GM21360 (cell line): Measurements from ENCODE around the gene APLP2.
A peak's percentile ranks its signal among the peaks of the same experiment; 100 is the strongest.
"Not testable (repeated sequence)": the region's sequence is repeated elsewhere in the genome, so short reads cannot be mapped to it uniquely, and the experiment has no call there.

Experiments used
- ATAC-seq: cut with Tn5 transposase; IDR thresholded peaks from one replicate; pipeline ENCODE4 v1.9.1; 2021; ENCODE audit warnings: mild to moderate bottlenecking, moderate library complexity; ENCODE audit not compliant: unreplicated experiment

Gene APLP2

GRCh38 chr11:130165601-130166456 is 96.1 kb downstream of the APLP2 start:
- ATAC-seq = no peak

DNA sequence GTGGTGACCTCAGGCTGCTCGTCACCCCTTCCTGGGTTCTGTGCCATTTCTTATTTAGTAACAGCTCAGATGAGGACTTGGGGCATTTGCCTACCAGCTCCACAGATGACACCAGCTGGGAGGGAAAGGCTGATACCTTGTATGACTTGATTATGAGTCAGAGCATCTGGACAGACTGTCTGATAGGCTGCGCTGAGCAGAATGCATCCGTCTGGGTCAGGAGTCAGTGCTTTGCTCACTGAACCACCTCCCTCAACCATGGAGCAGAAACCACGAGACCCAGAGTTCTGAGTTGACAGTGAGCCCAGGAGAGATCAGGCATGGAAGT is 96.7 kb downstream of the APLP2 start:
- ATAC-seq = peak; percentile 90

GRCh38 chr11:130167146-130167545 is 97.5 kb downstream of the APLP2 start:
- no peak for ATAC-seq

DNA sequence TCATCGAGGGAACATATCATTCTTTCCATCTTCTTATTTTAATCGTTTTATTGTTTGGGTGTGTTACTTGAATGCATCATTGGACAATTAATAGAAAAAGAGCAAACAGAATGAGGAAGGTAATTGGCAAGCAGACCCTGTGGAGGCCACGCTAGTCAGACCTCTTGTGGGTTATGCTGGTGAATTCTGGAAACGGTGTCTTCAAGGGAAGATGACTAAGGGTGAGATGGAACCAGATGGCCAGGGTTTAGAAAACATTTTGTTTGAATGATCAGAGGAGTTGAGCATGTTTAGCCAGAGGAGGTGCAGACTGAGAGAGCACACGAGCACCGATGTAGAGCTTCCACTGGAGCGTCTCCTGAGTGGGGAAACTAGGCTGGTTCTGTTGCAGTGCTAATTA is 98.4 kb downstream of the APLP2 start:
- ATAC-seq = no peak

- no peak for ATAC-seq
These were observed 100.7 kb downstream of the APLP2 start for GRCh38 chr11:130170345-130170744.

GRCh38 chr11:130171534-130171933 is 101.8 kb downstream of the APLP2 start:
- ATAC-seq = no peak

DNA sequence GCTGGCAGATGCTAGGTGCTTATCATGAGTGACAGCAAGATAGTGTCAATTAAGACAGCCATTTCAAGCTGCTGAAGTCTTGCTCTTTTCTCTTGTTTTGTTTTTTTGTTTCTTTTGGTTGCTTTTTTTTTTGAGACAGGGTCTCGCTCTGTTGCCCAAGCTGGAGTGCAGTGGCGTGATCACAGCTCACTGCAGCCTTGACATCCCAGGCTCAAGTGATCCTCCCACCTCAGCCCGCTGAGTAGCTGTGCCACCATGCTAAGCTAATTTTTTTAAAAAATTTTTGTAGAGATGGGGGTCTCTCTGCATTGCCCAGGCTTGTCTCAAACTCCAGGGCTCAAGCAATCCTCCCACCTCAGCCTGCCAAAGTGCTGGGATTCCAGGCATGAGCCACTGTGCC is 102.3 kb downstream of the APLP2 start:
- not testable (repeated sequence) for ATAC-seq

DNA sequence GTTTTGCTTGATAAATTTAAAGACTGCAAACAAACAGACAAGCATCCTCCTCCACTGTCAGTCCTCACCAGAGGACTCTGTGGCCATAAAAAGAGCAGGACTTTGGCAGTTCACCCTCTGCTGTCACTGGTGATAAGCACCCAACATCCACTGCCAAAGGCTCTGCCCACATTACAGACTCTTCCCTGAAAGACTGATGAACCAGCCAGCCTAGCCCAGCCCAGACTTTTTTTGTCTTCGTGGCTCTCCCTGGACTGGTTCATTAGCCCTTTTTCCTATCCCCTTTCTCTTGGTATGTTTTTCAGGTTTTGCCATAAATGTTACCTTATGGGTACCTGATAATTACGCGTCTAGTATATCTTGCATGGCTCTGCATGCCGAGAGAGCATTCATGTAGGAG is 104.9 kb downstream of the APLP2 start:
- no peak for ATAC-seq

GRCh38 chr11:130175898-130176297 is 106.2 kb downstream of the APLP2 start:
- no peak for ATAC-seq

DNA sequence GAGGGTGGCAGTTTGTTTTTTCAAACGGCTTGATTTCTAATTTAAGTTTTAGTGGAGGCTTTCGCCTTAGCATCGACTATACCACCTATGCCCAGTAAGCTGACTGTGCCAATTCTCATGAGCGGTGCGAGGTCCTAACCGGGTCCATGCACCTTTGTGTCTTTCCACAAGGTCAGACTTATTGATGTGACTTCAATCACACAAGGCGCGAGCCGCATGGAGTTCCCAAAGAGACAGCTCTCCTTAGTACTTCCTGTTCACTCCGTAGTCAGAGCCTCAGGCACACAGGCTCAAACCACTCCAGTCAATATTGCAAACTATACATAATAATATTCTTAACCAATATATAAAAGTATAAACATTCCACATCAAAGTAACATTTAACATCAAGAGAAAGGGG is 108.1 kb downstream of the APLP2 start:
- no peak for ATAC-seq

GRCh38 chr11:130178441-130179339 is 109.0 kb downstream of the APLP2 start:
- ATAC-seq = no peak

- no peak for ATAC-seq
These were observed 110.0 kb downstream of the APLP2 start for GRCh38 chr11:130179396-130180306.

DNA sequence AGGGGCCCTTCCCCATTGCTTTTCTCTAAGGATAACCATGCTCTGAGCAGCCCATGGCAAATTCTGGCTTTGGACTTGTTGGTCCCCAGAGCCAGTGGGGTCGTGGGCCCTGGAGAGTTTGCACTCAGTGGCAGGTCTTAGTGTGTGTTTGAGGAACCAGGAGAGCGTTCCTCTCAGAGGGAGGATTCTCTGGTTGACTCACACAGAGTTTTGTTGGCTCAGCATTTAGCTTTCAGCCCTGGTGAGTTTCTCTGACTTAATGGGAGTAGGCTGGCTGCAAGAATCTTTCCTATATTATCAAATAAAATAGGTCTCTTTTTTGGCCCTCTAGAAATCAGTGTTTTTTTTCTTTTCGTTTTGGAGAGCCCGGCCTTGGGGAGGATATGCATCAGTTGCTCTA is 110.8 kb downstream of the APLP2 start:
- no peak for ATAC-seq

DNA sequence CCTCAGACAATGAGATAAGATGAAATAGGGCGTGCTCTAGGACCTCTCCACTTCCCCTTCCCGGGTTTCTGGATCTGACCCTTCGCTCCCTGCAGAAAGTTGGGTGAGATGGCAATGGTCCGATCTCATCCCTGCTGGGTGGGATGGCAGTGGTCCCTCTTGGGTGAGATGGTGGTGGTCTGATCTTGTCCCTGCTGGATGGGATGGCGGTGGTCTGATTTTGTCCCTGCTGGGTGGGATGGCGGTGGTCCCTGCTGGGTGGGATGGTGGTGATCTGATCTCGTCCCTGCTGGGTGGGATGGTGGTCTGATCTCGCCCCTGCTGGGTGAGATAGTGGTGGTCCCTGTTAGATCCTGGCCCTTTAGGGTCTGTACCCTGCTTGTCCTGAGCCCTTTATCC is 111.2 kb downstream of the APLP2 start:
- no peak for ATAC-seq

DNA sequence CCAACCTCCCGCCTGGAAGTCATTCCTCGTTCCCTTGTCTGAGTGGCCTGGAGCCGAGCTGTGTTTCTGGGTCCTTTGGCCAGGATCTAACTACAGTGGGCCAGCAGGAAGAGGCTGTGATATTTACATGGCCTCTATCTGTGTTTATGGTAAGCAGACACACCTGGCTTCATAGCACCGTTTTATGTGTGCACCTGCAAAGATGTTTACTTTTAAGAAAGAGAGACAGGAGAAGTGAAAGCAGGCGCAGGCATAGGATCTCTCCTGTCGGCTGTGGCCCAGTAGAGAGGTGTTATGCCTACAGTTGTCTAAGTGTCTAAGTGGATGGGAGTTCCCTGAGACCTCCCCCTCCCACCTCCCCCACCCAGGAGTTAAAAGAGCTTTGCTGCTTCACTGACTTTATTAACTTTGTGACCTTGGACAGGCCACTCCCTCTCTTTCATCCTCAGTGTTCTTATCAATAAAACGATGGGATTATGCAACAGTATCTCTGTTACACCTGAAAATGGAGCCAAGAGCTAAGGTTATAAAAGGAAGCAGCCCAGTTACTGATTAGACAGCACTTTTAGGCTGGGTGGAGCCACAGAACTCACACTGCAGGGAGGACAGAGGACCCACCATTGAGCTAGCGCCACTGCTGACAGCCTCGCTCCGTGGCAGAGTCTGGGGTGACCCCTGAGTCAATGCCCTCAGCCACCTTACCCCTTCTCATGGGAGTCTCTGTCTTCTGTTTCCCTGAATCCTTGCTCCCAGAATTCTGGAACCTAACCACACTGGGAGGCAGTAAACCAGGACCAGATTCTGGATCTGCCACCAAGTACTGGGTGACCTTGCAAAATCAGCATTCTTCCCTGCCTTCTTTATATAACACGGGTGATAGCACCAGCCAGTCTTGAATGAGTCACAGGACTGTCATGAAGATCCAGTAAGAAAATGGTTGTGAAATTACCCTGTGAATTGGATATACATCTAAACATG is 111.9 kb downstream of the APLP2 start:
- ATAC-seq = no peak

GRCh38 chr11:130183878-130184610 is 114.3 kb downstream of the APLP2 start:
- no peak for ATAC-seq

- ATAC-seq = no peak
These were observed 117.4 kb downstream of the APLP2 start for GRCh38 chr11:130187096-130187495.

DNA sequence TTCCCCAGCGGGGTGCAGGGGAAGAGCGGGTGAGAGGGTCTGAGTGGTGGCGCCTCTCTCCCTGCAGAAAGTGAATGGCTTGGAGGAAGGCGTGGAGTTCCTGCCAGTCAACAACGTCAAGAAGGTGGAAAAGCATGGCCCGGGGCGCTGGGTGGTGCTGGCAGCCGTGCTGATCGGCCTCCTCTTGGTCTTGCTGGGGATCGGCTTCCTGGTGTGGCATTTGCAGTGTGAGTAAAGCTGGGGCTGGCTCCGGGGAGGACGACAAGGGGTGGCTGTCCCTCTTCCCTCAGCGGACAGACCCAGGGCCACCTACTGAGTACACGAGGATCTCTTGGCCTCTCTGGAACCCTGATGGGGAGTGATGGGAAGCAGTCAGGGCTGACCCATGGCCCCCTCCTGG is 118.4 kb downstream of the APLP2 start:
- ATAC-seq = no peak
